ENCODE data around the gene KIF2C.

The KIF2C gene

DNA sequence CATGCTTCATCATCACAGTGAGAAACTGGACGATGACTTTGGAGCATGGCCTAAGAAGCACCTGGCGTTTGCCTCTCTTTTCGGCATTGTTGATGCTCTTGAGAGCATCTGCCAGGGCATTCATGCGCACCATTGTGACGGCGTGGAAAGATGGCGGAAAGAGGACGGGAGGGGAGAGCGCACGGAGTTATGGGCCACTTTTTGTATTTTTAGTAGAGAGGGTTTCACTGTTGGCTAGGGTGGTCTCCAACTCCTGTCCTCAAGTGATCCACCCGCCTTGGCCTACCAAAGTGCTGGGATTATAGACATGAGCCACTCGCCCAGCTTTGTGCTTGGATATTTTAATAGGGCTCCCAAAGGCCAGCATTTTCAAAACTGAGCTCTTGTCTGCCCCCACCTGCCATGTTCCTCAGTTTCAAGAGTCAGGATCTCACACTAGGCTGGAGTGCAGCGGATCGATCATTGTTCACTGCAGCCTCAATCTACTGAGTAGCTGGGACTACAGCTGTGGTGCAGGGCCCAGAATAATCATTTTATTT is 41.0 kb downstream of the KIF2C start:
- DNase-seq (ENCODE audit: insufficient read length, low spot score) (no peak), FAIRE-seq (no peak)
- TF ChIP-seq, protein P1, sequence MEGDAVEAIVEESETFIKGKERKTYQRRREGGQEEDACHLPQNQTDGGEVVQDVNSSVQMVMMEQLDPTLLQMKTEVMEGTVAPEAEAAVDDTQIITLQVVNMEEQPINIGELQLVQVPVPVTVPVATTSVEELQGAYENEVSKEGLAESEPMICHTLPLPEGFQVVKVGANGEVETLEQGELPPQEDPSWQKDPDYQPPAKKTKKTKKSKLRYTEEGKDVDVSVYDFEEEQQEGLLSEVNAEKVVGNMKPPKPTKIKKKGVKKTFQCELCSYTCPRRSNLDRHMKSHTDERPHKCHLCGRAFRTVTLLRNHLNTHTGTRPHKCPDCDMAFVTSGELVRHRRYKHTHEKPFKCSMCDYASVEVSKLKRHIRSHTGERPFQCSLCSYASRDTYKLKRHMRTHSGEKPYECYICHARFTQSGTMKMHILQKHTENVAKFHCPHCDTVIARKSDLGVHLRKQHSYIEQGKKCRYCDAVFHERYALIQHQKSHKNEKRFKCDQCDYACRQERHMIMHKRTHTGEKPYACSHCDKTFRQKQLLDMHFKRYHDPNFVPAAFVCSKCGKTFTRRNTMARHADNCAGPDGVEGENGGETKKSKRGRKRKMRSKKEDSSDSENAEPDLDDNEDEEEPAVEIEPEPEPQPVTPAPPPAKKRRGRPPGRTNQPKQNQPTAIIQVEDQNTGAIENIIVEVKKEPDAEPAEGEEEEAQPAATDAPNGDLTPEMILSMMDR (IDR thresholded peaks at IDR 0.05; ENCODE audit: insufficient read depth, missing control alignments) = no peak

DNA sequence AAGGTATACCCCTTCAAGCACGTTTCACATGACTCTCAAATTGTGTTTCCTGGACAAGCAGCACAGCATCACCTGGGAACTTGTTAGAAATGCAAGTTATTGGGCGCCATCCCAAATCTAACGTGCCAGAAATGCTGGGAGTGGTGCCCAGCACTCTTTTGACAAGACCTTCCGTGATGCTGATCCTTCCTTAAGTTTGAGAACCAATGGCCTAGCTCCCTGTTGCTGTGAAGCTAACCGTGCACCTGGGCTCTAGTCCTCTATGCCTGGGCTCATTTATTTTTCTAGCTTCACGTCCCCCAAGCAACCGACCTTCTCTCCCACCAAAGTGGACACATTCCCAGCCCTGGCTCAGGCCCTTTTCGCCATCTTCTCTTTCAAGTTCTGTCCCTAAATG is 44.1 kb downstream of the KIF2C start:
- TF ChIP-seq, protein P1 (IDR thresholded peaks at IDR 0.05; ENCODE audit: insufficient read depth, missing control alignments) = no peak
- DNase-seq (ENCODE audit: insufficient read length, low spot score) (no peak), FAIRE-seq (no peak)

DNA sequence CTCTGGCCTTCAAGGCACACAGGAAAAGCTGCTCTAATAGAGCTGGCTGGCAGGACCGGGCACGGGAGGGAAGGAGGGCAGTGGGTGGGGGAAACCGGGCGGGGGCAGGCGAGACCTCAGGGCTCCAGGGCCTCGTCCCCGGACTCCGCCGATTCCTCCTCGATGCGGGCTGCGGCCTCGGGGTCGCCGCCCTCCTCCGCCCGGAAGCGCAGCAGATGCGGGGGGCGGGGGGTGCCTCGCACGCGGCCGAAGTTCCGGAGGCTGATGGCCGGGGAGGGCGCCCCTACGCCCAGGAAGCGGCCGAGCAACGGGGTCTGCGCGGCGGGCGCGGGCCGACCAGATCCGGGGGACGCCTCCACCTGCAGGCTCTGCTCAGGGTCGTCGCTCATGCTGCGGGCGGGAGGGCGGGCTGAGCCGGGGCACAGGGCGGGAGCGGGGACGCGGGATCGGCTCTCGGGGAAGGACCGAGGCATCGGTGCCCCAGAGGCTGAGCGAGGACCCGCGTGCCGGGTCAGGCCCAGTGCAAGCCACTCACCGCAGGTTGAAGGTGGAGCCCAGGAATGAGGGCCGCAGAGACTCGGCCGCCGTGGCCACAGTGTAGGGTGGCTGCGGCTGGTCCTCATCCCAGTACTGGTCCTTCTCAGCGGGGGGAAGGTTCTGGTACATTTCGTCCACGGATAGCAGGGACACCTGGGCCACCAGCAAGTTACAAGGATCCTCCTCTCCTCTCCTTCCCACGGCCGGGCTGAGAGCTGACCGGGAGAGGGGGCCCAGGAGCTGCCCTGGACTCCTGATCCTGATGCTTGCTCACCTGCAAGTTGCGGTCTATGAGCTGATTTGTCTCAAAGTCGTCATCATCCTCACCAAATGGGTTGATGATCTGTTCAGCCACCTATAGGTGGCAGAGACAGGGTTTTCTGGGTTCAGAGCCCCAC is 44.7 kb downstream of the KIF2C start:
- FAIRE-seq (no peak), DNase-seq (ENCODE audit: insufficient read length, low spot score) (no peak)
- TF ChIP-seq, protein P1 (IDR thresholded peaks at IDR 0.05; ENCODE audit: insufficient read depth, missing control alignments) = no peak

DNA sequence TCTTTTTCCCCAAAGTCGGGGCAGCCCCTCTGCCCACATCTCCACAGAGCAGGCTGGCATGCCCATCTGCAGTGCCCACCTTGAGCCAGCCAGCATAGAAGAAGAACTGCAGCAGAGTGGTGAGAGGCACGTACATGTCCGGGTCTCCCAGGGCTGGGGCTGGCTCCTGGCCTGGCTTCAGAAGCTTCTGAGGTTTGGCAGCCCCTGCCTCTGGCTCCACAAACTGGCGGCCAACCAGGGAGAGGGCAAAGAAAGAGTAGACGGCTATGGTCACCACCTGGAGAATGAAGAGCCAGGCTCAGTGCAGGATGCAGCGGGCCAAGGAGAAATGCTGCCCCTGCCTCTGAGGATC is 45.4 kb downstream of the KIF2C start:
- TF ChIP-seq, protein P1 (IDR thresholded peaks at IDR 0.05; ENCODE audit: insufficient read depth, missing control alignments) = no peak
- no peak for DNase-seq (ENCODE audit: insufficient read length, low spot score)
- no peak for FAIRE-seq

DNA sequence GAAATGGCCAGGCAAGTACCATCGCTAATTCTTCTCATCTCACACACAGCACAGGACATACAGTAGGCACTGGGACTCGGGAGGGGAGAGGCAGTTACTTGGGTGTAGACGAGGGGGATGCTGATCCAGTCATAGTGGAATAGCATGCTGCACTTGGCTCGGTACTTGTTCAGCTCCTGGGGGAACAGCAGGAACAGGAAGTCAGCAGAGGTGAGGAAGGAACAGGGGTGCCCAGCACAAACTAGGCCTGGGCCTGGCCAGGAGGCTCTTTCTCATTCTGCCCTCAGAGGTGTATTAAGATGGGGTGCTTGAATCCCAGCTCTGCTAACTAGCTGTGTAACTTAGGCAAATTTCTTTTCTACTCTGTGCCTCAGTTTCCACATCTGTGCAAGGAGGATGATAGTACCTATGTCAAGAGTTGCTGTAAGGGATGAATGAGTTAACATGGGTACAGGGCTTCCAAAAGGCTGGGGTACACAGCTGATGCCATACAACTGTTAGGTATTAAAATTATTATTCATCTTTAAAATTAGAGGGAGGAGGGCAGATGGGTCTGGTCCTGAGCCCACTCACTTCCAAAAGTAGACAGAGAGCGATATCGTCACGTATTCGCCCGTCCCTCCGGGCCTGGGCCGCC is 46.0 kb downstream of the KIF2C start:
- no peak for DNase-seq (ENCODE audit: insufficient read length, low spot score)
- no peak for FAIRE-seq
- TF ChIP-seq, protein P1 (IDR thresholded peaks at IDR 0.05; ENCODE audit: insufficient read depth, missing control alignments) = no peak

DNA sequence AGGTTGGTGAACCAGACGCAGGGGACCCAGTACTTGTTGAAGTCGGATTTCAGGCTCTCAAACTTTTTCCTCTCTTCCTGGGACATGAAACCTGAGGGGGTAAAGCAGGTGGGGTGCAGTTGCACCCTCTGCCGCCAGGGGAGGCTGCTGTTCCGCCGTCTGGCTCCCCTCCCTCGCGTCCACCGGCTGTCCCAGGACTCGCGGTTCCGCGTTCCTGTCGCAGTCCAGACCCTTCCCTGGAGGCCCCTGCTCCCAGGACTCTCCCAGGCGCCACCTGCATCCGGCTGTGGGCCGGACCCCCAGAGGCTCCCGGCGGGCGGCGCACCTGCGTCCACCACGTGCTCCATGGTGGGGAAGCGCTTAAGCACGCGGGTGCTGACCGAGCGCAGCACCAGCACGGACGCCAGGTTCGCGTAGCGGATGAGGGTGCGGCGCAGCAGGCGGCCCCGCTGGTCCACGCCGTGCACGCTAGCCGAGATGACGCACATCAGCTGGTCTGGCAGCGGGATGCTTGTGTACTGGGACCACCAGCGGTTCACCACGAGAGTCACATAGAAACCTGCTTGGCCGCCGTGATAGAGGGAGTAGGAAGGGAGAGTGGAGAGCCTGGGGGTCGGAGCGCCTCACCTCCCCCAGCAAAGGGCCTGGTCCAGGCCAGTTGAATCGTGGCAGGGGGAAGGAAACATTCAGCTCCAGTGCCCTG is 46.7 kb downstream of the KIF2C start:
- TF ChIP-seq, protein P1 (IDR thresholded peaks at IDR 0.05; ENCODE audit: insufficient read depth, missing control alignments) = peak; percentile 70
- no peak for DNase-seq (ENCODE audit: insufficient read length, low spot score)

More for the DNA sequence above, 46.7 kb downstream of the KIF2C start:
- no peak for FAIRE-seq

Data from D721Med (cell line).